GM11168 (cell line): ENCODE data around the gene DOCK4.

Experiments
- in situ Hi-C: fragments of 300-500 bp; cut with MboI; formaldehyde crosslinking; loops from one replicate; pipeline ENCODE4 v1.12.0; 2022; ENCODE audit warnings: low sequenced_read_pairs; ENCODE audit not compliant: unreplicated experiment

Gene DOCK4

GRCh38 chr7:111883241-111883640 lies 323.0 kb downstream of the DOCK4 start:
- in situ Hi-C loops: no loop called here

- in situ Hi-C loops: no loop called here
Observed at GRCh38 chr7:111878785-111879184, 327.4 kb downstream of the DOCK4 start.

- in situ Hi-C loops: no loop called here
Observed at GRCh38 chr7:111877931-111878330, 328.3 kb downstream of the DOCK4 start.

GRCh38 chr7:111873963-111874690 lies 332.1 kb downstream of the DOCK4 start:
- in situ Hi-C loops: no loop called here

GRCh38 chr7:111873326-111873646 lies 332.9 kb downstream of the DOCK4 start:
- in situ Hi-C loops: no loop called here

- in situ Hi-C loops: no loop called here
Observed at GRCh38 chr7:111872450-111873325, 333.5 kb downstream of the DOCK4 start.

GRCh38 chr7:111871283-111871682 lies 334.9 kb downstream of the DOCK4 start:
- in situ Hi-C loops: no loop called here

GRCh38 chr7:111869280-111869679 lies 336.9 kb downstream of the DOCK4 start:
- in situ Hi-C loops: no loop called here

GRCh38 chr7:111867348-111867931 lies 338.8 kb downstream of the DOCK4 start:
- in situ Hi-C loops: no loop called here

GRCh38 chr7:111866787-111867186 lies 339.4 kb downstream of the DOCK4 start:
- in situ Hi-C loops: no loop called here

GRCh38 chr7:111865430-111865829 lies 340.8 kb downstream of the DOCK4 start:
- in situ Hi-C loops: no loop called here

- in situ Hi-C loops: no loop called here
Observed at GRCh38 chr7:111864291-111864976, 341.8 kb downstream of the DOCK4 start.

- in situ Hi-C loops: no loop called here
Observed at GRCh38 chr7:111863269-111863668, 342.9 kb downstream of the DOCK4 start.

GRCh38 chr7:111860248-111860647 lies 346.0 kb downstream of the DOCK4 start:
- in situ Hi-C loops: no loop called here

- in situ Hi-C loops: no loop called here
Observed at GRCh38 chr7:111858331-111858730, 347.9 kb downstream of the DOCK4 start.

- in situ Hi-C loops: no loop called here
Observed at GRCh38 chr7:111855842-111856227, 350.4 kb downstream of the DOCK4 start.

GRCh38 chr7:111855161-111855841 lies 350.9 kb downstream of the DOCK4 start:
- in situ Hi-C loops: no loop called here

- in situ Hi-C loops: no loop called here
Observed at GRCh38 chr7:111853201-111853990, 352.8 kb downstream of the DOCK4 start.

- in situ Hi-C loops: no loop called here
Observed at GRCh38 chr7:111852081-111852480, 354.1 kb downstream of the DOCK4 start.
